Measurements from ENCODE around the gene PIN1. TPM values are rescaled to one million over a fixed set of nuclear protein-coding genes. Genes with fewer than 3 reads are reported as not detected.
"Not testable (repeated sequence)": the region's sequence is repeated elsewhere in the genome, so short reads cannot be mapped to it uniquely, and the experiment has no call there.

Gene PIN1
- total RNA-seq = 10 to 100 TPM; 22.7 to 27.0 TPM

DNA sequence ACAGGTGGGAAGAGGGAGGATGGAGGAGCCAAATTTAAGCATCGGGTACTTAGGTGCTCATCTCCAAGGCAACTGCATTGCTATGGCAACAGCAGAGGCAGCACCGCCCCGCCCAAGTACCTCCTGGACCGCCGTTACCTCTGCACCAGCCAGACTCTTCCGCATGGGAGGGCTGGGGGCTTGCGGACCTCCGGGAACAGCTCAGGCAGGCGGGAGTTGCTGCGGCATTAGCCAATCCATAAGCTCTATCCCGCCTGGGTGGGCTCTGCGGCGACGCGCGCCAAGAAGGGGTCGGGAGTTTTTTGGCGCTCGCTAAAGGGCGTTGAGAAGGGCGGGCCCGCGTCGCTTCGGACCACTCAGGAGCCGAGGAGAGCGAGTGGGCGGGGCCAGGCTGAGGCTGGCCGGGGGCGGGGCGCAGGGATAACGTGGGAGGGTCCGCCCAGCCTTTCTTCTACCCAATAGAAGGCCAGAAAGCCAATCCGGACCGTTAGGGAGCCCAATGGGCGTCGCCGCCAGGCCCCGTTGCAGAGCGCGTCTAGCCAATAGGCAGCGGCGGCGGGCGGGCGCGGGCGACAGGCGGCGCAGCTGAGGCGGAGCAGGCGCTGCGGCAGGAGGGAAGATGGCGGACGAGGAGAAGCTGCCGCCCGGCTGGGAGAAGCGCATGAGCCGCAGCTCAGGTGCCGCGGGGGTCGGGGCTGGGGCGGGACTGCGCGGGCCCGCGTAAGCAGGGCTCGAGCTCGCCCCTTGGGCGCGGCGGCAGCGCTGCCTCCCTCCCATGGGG is at the start of gene PIN1:
Gene PIN1, plus strand, starts transcription at position 593 of the 781 bp plus-strand sequence. Its CDS starts 27 bp downstream, at position 620.
- no peaks in the 10 kb centered on the region for H3K9me3 ChIP-seq
- no peaks in the 10 kb centered on the region for H3K36me3 ChIP-seq (replicated peaks in 1 of 2; ENCODE audit: insufficient read depth in 1 of 2, low read depth in 2 of 2)
- H3K27ac ChIP-seq = peak within 1 kb of the TSS; percentile 39 to 86 (median 68)
- DNase-seq (peak; percentile 99 to 100 (median 100)), ATAC-seq (peak; percentile 99)
- peaks cover 12% of the 10 kb centered on the region for H3K4me1 ChIP-seq
- intact Hi-C loops (cut with DNase I) = no loop called here
- peak within 1 kb of the TSS; percentile 62 to 95 for H3K4me3 ChIP-seq
- TF ChIP-seq, protein P1, sequence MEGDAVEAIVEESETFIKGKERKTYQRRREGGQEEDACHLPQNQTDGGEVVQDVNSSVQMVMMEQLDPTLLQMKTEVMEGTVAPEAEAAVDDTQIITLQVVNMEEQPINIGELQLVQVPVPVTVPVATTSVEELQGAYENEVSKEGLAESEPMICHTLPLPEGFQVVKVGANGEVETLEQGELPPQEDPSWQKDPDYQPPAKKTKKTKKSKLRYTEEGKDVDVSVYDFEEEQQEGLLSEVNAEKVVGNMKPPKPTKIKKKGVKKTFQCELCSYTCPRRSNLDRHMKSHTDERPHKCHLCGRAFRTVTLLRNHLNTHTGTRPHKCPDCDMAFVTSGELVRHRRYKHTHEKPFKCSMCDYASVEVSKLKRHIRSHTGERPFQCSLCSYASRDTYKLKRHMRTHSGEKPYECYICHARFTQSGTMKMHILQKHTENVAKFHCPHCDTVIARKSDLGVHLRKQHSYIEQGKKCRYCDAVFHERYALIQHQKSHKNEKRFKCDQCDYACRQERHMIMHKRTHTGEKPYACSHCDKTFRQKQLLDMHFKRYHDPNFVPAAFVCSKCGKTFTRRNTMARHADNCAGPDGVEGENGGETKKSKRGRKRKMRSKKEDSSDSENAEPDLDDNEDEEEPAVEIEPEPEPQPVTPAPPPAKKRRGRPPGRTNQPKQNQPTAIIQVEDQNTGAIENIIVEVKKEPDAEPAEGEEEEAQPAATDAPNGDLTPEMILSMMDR (IDR thresholded peaks at IDR 0.05) = peak; percentile 44 to 87 (median 72)
- TF ChIP-seq POLR2A (IDR thresholded peaks at IDR 0.05) = peak in 2 of 3 donors; percentile 22 to 41
- 0 to 1% methylated on average over 14 to 52 of the region's 73 CpGs for WGBS, 2 donors
- no peaks in the 10 kb centered on the region for H3K27me3 ChIP-seq

DNA sequence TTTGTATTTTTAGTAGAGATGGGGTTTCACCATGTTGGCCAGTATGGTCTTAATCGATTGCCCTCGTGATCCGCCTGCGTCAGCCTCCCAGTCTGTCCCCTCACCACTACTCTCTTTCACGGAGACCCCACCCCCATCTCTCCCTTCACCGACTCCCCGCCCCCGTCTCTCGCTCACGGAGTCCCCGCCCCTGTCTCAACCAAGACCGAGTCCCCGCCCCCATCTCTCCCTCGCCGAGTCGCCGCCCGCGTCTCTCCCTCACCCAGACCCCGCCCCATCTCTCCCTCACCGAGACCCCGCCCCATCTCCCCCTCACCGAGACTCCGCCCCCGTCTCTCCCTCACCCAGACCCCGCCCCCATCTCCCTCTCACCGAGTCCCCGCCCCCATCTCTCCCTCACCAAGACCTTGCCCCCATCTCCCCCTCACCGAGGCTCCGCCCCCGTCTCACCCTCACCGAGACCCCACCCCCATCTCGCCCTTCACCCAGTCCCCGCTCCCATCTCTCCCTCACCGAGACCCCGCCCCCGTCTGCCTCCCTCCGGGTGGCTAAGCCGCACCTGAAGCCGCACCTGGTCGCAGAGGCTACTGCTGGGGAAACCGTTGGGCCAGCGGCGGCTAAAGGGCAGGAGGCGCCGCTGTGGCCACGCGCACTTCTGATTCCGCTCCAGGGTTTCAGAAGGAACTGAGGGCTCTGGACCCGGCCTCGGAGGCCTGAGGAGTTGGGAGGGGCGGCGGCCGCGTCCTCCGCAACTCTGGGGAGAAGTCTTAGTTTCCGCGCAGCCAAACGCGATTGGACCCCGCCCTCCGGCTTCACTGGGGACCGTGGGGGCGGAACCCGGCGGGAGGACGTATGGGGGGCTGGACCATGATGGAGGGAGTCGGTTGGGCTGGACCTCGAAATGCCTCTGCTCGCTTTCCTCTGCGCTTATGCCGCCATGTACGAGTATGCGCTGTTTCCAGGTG is 49.5 kb upstream of the PIN1 start:
- TF ChIP-seq POLR2A (IDR thresholded peaks at IDR 0.05) = peak; percentile 72 to 91 (median 90)
- TF ChIP-seq, protein P1 (IDR thresholded peaks at IDR 0.05) = no peak
- intact Hi-C loops (cut with DNase I) = loop anchor here (10.0 kb wide), 1 partner anchor 581 kb away; no protein-coding TSS in a partner anchor
- H3K27ac ChIP-seq = peak overlapping the region; percentile 70 to 99 (median 90)
- H3K27me3 ChIP-seq = no peaks in the 10 kb centered on the region
- peak overlapping the region; percentile 19 to 43 for H3K4me3 ChIP-seq
- DNase-seq (peak; percentile 95 to 99 (median 98)), ATAC-seq (peak; percentile 89)
- WGBS, 2 donors = 0 to 4% methylated on average over 35 to 58 of the region's 74 CpGs
- no peaks in the 10 kb centered on the region for H3K36me3 ChIP-seq (replicated peaks in 1 of 2; ENCODE audit: insufficient read depth in 1 of 2, low read depth in 2 of 2)
- no peaks in the 10 kb centered on the region for H3K9me3 ChIP-seq
- H3K4me1 ChIP-seq = peaks cover 18% of the 10 kb centered on the region

DNA sequence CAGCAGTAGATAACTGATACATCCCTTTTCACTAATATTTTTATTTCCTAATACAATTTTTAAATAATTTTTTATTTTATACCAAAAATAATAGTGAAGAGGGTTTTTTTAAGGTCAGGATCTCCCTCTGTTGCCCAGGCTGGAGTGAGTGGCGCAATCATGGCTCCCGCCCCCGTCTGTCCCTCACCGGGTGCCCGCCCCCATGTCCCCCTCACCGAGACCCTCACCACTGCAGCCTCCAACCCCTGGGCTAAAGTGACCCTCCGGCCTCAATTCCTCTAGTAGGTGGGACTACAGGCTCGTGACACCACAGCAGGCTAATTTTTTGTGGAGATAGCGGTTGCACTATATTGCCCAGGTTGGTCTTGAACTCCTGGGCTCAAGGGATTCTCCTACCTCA is 48.8 kb upstream of the PIN1 start:
- ATAC-seq = no peak

DNA sequence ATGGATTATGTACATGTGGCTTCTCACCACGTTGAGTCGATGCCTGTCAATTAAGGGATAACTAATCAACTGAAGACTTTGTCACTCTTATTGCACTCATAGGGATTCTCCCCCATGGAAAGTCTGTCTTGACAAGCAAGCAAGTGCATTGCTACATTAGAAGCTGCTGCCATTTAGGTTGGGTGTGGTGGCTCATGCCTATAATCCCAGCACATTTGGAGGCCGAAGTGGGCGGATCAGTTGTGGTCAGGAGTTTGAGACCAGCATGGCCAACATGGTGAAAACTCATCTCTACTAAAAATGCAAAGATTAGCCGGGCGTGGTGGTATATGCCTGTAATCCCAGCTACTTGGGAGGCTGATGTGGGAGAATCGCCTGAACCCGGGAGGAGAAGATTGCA is 48.3 kb upstream of the PIN1 start:
- no peak for DNase-seq
- ATAC-seq = no peak
- no peaks in the 10 kb centered on the region for H3K36me3 ChIP-seq (replicated peaks in 1 of 2; ENCODE audit: insufficient read depth in 1 of 2, low read depth in 2 of 2)
- intact Hi-C loops (cut with DNase I) = loop anchor here (10.0 kb wide), 1 partner anchor 582 kb away; no protein-coding TSS in a partner anchor
- peak overlapping the region in 2 of 4 donors; percentile 8 to 93 for H3K27ac ChIP-seq
- peaks cover 26% of the 10 kb centered on the region for H3K4me1 ChIP-seq
- TF ChIP-seq, protein P1 (IDR thresholded peaks at IDR 0.05) = no peak
- TF ChIP-seq POLR2A (IDR thresholded peaks at IDR 0.05) = no peak
- no peaks in the 10 kb centered on the region for H3K9me3 ChIP-seq
- H3K27me3 ChIP-seq = no peaks in the 10 kb centered on the region
- H3K4me3 ChIP-seq = no peak overlapping the region
- 94 to 95% methylated on average over 8 of the region's 8 CpGs for WGBS, 2 donors

More for the DNA sequence above, 48.8 kb upstream of the PIN1 start:
- no peak for TF ChIP-seq POLR2A (IDR thresholded peaks at IDR 0.05)
- TF ChIP-seq, protein P1 (IDR thresholded peaks at IDR 0.05) = no peak
- DNase-seq = no peak
- Histone ChIP-seq H3K4me1 (peaks cover 24% of the 10 kb centered on the region), H3K27me3 (no peaks in the 10 kb centered on the region), H3K27ac (peak overlapping the region; percentile 70 to 99 (median 90)), H3K9me3 (no peaks in the 10 kb centered on the region), H3K36me3 (replicated peaks in 1 of 2; ENCODE audit: insufficient read depth in 1 of 2, low read depth in 2 of 2) (no peaks in the 10 kb centered on the region), H3K4me3 (peak overlapping the region; percentile 9 to 43)
- intact Hi-C loops (cut with DNase I) = loop anchor here (10.0 kb wide), 1 partner anchor 582 kb away; no protein-coding TSS in a partner anchor
- WGBS, 2 donors = 39 to 42% methylated on average over 9 of the region's 9 CpGs

DNA sequence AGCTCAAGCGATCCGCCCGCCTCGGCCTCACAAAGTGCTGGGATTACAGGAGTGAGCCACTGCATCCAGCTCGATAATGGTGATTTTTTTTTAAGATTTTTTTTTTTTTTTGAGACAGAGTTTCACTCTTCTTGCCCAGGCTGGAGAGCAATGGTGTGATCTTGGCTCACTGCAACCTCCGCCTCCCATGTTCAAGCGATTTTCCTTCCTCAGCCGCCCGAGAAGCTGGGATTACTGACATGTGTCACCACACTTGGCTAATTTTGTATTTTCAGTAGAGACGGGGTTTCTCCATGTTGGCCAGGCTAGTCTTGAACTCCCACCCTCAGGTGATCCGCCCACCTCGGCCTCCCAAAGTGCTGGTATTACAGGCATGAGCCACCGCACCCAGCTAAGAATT is 46.5 kb upstream of the PIN1 start:
- H3K27ac ChIP-seq; H3K4me3 ChIP-seq; H3K9me3 ChIP-seq; DNase-seq; H3K36me3 ChIP-seq (replicated peaks in 1 of 2; ENCODE audit: insufficient read depth in 1 of 2, low read depth in 2 of 2); ATAC-seq; H3K27me3 ChIP-seq: not testable (repeated sequence)
- intact Hi-C loops (cut with DNase I) = loop anchor here (10.0 kb wide), 1 partner anchor 584 kb away; no protein-coding TSS in a partner anchor
- WGBS, 2 donors = 84 to 91% methylated on average over 13 of the region's 13 CpGs
- peaks cover 26% of the 10 kb centered on the region for H3K4me1 ChIP-seq
